SH-SY5Y (cell line): Measurements from ENCODE around the gene DDTL.
"Not testable (repeated sequence)": the region's sequence is repeated elsewhere in the genome, so short reads cannot be mapped to it uniquely, and the experiment has no call there.

ENCODE experiments used
- GATA2 ChIP-seq: IDR thresholded peaks from 2 replicates; pipeline ENCODE4 v1.6.1; 2011; ENCODE audit warnings: mild to moderate bottlenecking, low read depth, low read length
- GATA3 ChIP-seq: IDR thresholded peaks from 2 replicates; pipeline ENCODE4 v1.6.1; 2011; ENCODE audit warnings: low read depth, mild to moderate bottlenecking, low read length, moderate library complexity

The DDTL gene

DNA sequence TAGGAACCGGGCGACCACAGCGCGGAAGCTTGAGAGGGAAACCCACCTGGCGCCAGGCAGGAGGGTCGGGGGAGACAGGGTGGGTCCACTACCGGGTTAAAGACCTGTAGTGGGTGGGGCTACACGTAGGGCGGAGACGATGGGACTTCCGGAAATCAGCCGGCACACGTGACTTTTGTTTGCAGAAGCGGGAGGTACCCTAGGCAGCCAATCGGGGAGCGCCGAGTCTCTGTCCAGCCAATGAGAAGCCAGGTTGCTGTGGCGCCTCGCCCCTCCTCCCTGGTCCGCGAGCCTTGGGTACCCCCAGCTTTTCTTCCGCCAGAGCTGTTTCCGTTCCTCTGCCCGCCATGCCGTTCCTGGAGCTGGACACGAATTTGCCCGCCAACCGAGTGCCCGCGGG lies at the start of gene DDTL:
Gene DDTL, plus strand, starts transcription at position 321 of the 400 bp plus-strand sequence. Its CDS starts 27 bp downstream, at position 348.
- TF ChIP-seq GATA3, GATA2: not testable (repeated sequence)

DNA sequence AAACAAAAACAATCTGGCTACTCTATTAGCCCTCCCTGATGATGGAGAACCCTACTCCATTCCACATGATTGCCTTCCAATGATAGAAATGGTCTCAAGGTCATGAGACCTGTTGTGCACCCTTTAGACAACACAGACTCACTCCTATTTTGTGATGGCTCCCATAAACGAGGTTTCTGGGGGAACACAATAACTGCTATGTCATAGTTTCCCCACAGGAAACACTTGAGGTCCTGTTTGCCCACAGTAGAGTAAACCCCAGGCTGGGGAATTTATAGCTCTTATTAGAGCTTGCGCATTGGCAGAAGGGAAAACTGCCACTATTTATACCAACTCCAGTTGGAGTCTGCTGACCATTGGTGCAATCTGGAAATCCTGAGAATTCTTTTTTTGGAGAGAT lies 43.8 kb upstream of the DDTL start:
- no peak for TF ChIP-seq GATA3
- TF ChIP-seq GATA2, result no peak

DNA sequence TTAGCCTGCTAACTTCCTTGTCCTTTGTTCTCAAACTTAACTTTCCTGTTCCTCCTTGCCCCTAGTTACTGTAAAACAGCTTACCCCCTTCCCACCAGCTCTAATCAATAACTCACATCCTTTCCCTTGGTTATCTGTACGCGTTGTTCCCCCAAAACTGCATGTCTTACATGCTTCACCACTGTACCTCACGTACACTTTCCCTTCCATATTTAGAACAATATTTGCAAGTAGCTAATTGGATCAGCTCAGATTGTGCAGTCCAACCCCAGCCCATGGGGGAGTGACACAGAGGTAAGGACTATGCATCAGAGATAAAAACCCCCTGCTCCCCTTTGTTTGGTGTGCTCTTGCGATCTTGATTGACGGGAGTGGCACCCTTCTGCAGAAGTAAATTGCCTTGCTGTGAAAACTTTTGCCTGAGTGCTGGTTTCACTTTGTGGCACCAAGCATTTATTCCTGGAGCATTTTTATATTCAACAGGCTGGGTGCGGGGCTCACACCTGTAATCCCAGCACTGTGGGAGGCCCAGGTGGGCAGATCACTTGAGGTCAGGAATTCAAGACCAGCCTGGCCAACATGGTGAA lies 41.6 kb upstream of the DDTL start:
- no peak for TF ChIP-seq GATA3
- no peak for TF ChIP-seq GATA2

DNA sequence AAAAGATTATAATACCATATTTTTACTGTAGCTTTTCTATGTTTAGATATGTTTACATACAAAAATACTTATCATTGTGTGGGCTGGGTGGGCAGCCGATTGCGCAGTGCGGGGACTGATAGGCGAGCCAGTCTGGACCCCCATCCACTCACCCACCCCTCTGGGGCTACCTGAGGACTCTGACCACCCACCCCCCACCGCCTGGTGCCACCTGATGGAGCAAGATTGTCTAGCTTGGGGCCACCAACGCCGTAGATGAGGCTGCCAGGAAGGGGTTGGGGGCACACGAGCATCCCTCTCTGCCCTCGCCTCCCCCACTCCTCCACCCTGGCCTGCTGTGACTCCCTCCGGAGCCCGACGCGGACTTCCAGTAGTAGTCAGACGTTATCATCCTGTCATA lies 40.1 kb upstream of the DDTL start:
- TF ChIP-seq GATA3, result no peak
- TF ChIP-seq GATA2, result no peak

DNA sequence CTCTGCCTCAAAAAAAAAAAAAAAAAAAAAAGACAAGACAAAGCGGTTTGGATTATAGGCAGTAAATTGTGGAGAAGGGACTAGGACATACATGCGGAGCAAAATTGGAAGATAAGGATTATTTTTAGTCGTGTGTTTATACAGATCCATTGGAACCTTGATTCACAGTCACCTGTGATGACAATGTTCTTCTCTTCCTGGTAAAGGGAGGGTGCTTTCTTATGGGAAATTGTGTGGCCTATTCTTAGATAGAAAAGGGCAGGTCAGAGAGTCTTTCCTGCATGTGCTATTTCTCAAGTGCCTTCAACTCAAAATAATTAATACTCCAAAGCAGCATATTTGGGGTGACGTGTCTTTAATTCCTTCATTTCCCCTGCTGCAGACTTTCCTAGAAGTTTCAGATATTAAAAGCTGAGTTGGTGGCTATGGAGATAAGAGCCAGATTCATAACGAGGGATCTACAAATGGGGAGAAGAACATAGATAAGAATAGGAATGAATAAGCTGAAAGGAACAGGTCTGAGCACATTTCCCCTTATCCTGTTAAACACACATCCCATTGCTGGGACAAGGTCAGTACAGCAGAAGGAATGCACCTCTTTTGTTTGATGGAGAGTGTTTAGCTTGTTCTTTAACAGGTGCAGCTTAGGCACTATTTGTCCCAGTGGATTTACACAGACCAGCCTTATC lies 28.2 kb upstream of the DDTL start:
- TF ChIP-seq GATA3 (no peak), GATA2 (no peak)

DNA sequence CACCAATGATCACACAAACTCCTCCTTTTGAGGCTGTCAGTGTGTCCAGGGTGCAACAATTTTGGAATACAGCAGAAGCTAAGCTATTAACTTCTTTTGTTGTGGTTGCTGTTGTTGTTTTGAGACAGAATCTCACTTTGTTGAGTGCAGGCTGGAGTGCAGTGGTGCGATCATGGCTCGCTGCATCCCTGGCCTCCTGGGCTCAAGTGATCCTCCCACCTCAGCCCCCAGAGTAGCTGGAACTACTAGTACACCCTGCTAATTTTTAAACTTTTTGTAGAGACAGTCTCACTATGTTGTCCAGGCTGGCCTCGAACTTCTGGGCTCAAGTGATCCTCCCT lies 27.7 kb upstream of the DDTL start:
- TF ChIP-seq GATA3 (no peak), GATA2 (no peak)

DNA sequence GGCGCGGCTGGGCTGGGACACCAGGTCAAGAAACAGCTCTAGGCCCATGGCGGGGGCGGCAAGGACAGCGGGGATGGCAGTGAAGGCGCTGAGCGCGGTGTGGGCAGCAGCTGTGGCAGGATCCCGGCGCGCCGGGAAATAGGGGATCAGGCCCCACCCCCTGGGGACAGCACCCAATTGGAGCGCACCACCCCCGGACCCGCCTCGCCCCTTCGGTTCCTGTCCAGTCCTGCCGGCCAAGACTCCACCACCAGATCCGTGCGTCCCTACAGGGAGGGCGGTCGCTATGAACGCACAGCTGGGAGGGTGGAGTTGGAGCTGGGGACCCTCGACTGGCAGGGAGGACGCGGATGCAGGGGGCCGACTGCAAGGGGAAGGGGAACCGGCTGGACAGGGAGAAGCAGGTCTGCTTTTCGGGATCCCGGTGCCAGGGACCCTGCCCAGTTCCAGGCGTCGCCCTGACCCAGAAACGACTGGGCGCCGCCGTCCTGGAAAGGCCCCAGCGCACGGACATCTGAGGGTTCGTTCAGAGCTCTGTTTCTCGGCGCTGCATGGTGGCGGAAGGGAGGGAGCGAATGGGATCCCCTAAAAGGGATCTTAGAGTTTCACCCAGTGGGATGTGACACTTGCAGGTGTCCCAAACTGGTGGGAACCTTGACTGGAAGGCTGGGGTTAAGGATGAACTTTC lies 5.5 kb upstream of the DDTL start, which contains the start of gene GSTT2B:
Gene GSTT2B, minus strand, starts transcription at position 112 of the 688 bp plus-strand sequence. Its CDS starts 64 bp downstream, at position 48.
- not testable (repeated sequence) for TF ChIP-seq GATA3, GATA2

DNA sequence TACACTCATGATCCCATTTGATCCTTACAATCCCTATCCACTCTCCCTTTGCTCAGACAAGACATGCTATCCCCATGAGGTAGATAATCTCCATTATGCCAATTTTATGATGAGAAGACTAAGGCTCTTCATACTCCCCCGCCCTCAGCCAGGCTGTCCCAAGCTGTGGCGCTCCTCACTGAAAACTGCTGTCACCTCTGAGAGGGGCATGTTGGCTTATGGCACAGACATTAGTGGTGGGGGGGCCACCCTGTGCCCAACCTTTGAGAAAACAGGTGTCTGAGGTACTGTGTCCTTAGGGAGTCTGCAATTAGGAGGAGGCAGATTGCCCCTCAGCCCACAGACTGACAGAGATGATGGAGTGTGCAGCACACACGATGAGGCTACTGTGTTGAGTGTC lies 2.4 kb downstream of the DDTL start:
- TF ChIP-seq GATA3, result no peak
- no peak for TF ChIP-seq GATA2

DNA sequence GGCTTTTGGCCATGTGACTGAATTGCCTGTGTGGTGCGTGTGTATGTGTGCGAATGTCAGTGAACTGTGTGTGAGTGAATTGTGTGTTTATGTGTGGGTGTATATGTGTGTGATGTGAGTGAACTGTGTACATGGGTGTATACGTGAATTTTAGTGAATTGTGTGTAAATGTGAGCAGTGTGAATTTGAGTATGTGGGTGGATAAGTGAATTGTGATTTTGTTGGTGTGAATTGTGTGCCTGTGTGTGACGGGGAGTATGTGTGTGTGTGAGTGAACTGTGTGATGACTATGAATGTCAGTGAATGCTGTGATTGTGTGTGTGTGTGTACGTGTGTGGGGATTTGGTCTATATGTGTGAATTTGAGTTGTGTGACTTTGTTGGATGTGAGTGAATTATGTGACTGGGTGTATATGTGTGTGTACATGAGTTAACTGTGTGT lies 3.5 kb downstream of the DDTL start:
- TF ChIP-seq GATA3 (no peak), GATA2 (no peak)

DNA sequence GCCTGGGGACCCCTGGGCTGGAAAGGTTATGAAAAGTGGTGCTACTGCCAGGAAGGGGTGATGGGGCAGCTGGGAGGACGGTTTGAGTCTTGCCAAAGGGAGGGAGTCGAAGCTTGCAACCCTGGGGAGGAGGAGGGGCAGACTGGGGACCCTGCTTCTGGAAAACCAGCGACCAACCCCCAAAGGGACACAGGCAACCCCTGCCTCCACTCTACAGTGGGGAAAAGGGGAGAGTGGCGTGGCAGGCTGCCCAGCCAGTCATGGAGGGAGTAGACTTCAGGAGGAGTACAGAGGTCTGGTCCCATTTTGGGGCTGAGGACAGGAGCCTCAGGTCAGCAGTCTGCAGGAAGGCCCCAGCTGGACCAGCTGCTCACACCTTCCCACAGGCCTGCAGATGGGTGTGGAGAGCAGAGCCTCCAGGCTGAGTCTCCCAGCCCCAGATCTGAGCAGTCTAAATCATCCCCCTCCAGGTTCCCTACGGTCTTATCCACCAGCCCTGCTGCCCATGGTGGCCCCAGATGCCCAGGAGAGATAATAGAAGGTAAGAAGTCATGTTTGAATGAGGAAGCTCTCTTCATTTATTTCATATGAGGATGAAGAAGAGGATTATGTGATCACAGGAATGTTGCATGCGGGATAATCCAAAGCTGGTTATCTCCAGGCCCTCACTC lies 4.3 kb downstream of the DDTL start:
- TF ChIP-seq GATA3, result no peak
- no peak for TF ChIP-seq GATA2

DNA sequence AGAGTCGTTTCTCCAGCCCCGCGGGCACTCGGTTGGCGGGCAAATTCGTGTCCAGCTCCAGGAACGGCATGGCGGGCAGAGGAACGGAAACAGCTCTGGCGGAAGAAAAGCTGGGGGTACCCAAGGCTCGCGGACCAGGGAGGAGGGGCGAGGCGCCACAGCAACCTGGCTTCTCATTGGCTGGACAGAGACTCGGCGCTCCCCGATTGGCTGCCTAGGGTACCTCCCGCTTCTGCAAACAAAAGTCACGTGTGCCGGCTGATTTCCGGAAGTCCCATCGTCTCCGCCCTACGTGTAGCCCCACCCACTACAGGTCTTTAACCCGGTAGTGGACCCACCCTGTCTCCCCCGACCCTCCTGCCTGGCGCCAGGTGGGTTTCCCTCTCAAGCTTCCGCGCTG lies 7.7 kb downstream of the DDTL start, which contains the start of gene DDT:
Gene DDT, minus strand, starts transcription at position 97 of the 400 bp plus-strand sequence. Its CDS starts 27 bp downstream, at position 70.
- not testable (repeated sequence) for TF ChIP-seq GATA2, GATA3

DNA sequence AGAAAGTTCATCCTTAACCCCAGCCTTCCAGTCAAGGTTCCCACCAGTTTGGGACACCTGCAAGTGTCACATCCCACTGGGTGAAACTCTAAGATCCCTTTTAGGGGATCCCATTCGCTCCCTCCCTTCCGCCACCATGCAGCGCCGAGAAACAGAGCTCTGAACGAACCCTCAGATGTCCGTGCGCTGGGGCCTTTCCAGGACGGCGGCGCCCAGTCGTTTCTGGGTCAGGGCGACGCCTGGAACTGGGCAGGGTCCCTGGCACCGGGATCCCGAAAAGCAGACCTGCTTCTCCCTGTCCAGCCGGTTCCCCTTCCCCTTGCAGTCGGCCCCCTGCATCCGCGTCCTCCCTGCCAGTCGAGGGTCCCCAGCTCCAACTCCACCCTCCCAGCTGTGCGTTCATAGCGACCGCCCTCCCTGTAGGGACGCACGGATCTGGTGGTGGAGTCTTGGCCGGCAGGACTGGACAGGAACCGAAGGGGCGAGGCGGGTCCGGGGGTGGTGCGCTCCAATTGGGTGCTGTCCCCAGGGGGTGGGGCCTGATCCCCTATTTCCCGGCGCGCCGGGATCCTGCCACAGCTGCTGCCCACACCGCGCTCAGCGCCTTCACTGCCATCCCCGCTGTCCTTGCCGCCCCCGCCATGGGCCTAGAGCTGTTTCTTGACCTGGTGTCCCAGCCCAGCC lies 13.0 kb downstream of the DDTL start, which contains the start of gene GSTT2:
Gene GSTT2, plus strand, starts transcription at position 578 of the 684 bp plus-strand sequence.
- TF ChIP-seq GATA3, GATA2: not testable (repeated sequence)

DNA sequence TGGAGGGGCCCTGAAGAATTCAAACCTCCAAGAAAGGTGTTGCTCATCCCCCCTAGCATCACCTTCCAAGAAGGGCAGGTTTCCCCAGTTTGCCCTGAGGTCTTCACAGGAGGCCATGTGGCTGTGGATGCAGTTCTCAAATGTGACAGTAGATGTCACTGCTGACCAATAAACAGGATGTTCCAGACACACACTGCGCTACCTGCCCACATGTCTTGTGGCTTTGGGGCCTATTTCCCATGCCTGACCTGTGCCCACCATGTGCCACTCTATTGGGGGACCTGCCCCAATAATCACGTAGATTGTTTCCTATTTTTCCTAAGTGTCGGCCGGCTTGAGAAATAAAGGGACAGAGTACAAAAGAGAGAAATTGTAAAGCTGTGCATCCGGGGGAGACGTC lies 17.7 kb downstream of the DDTL start:
- TF ChIP-seq GATA3 (no peak), GATA2 (no peak)
